Measurements from ENCODE around the gene ANKS4B.

- TF ChIP-seq POLR2A (IDR thresholded peaks at IDR 0.05) (no peak), EP300 (IDR thresholded peaks at IDR 0.05) (no peak)
- TF ChIP-seq, protein P1, sequence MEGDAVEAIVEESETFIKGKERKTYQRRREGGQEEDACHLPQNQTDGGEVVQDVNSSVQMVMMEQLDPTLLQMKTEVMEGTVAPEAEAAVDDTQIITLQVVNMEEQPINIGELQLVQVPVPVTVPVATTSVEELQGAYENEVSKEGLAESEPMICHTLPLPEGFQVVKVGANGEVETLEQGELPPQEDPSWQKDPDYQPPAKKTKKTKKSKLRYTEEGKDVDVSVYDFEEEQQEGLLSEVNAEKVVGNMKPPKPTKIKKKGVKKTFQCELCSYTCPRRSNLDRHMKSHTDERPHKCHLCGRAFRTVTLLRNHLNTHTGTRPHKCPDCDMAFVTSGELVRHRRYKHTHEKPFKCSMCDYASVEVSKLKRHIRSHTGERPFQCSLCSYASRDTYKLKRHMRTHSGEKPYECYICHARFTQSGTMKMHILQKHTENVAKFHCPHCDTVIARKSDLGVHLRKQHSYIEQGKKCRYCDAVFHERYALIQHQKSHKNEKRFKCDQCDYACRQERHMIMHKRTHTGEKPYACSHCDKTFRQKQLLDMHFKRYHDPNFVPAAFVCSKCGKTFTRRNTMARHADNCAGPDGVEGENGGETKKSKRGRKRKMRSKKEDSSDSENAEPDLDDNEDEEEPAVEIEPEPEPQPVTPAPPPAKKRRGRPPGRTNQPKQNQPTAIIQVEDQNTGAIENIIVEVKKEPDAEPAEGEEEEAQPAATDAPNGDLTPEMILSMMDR (IDR thresholded peaks at IDR 0.05) = no peak
Measured at GRCh38 chr16:21250072-21250923, 16.8 kb downstream of the ANKS4B start.
